HL-60 (cell line): ENCODE results near the gene ABHD5.
"Not testable (repeated sequence)": the region's sequence is repeated elsewhere in the genome, so short reads cannot be mapped to it uniquely, and the experiment has no call there.

ENCODE experiments used
- DNase-seq, 2 experiments: peaks; one replicate each; pipeline ENCODE4 v3.0.0-alpha.2; 2010 to 2020; ENCODE audit warnings: low read depth in 1 of 2, low spot score in 1 of 2
- H3K27ac ChIP-seq: fragments of 250-450 bp; sonication (Bioruptor Pico); replicated peaks from 2 replicates; pipeline ENCODE4 v1.5.1; 2020; ENCODE audit warnings: mild to moderate bottlenecking, moderate library complexity
- H3K27me3 ChIP-seq: fragments of 250-450 bp; sonication (Bioruptor Pico); 2 replicates; pipeline ENCODE4 v1.5.1; 2021; ENCODE audit warnings: mild to moderate bottlenecking, moderate library complexity; ENCODE audit not compliant: insufficient read depth, poor library complexity, severe bottlenecking
- H3K4me3 ChIP-seq: replicated peaks from 2 replicates; pipeline ENCODE4 v1.5.1; 2011; ENCODE audit warnings: mild to moderate bottlenecking, control low read depth, low read length; ENCODE audit not compliant: insufficient read depth
- GABPA ChIP-seq: IDR thresholded peaks from 2 replicates; pipeline ENCODE4 v1.6.1; 2012; ENCODE audit warnings: low read depth
- POLR2AphosphoS5 ChIP-seq: IDR thresholded peaks from 2 replicates; pipeline ENCODE4 v1.6.1; 2012; ENCODE audit warnings: low read depth
- SPI1 ChIP-seq: IDR thresholded peaks from 2 replicates; pipeline ENCODE4 v1.6.1; 2012; ENCODE audit warnings: low read depth, mild to moderate bottlenecking, borderline replicate concordance
- TF ChIP-seq, protein P1 (sequence below): IDR thresholded peaks from one replicate; pipeline ENCODE4 v1.5.1; 2011; ENCODE audit warnings: low read length, control low read depth, inconsistent platforms; ENCODE audit not compliant: insufficient read depth
- TF ChIP-seq, protein P2 (sequence below): IDR thresholded peaks from 2 replicates; pipeline ENCODE4 v1.6.1; 2012; ENCODE audit warnings: low read depth; ENCODE audit not compliant: insufficient replicate concordance

The ABHD5 gene

DNA sequence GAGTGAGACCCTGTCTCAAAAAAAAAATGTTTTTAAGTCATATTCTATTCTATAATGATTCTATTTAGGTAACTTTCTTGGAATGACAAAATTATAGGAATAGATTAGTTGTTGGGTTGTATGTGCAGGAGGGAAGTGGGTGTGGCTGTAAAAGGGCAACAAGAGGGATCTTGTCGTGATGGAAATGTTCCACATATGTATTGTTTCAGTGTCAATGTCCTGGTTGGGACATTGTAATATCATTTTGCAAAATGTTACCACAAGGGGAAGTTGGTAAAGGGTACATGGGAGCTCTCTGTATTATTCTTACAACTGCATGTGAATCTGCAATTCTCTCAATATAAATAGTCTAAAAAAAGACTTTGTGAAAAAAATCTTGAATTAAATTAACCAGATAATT, 14.3 kb upstream of the ABHD5 start:
- Histone ChIP-seq H3K4me3 (no peak overlapping the region), H3K27me3 (no peaks in the 10 kb centered on the region), H3K27ac (peak overlapping the region; percentile 32)
- DNase-seq: peak in 1 of 2 experiments; percentile 56
- TF ChIP-seq, protein P1, sequence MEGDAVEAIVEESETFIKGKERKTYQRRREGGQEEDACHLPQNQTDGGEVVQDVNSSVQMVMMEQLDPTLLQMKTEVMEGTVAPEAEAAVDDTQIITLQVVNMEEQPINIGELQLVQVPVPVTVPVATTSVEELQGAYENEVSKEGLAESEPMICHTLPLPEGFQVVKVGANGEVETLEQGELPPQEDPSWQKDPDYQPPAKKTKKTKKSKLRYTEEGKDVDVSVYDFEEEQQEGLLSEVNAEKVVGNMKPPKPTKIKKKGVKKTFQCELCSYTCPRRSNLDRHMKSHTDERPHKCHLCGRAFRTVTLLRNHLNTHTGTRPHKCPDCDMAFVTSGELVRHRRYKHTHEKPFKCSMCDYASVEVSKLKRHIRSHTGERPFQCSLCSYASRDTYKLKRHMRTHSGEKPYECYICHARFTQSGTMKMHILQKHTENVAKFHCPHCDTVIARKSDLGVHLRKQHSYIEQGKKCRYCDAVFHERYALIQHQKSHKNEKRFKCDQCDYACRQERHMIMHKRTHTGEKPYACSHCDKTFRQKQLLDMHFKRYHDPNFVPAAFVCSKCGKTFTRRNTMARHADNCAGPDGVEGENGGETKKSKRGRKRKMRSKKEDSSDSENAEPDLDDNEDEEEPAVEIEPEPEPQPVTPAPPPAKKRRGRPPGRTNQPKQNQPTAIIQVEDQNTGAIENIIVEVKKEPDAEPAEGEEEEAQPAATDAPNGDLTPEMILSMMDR: no peak
- TF ChIP-seq GABPA (no peak), SPI1 (peak; percentile 51; the same call in 1 of the 2 replicates)

DNA sequence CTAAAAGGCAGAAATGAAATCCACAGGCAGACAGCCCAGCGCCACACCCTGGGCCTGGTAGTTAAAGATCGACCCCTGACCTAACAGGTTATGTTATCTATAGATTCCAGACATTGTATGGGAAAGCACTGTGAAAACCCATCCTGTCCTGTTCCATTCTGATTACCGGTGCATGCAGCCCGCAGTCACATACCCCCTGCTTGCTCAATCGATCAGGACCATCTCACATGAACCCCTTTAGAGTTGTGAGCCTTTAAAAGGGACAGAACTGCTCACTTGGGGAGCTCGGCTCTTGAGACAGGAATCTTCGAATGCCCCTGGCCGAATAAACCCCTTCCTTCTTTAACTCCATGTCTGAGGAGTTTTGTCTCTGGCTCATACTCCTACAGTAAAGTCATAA, 12.4 kb upstream of the ABHD5 start:
- H3K27ac ChIP-seq, H3K27me3 ChIP-seq, DNase-seq, H3K4me3 ChIP-seq: not testable (repeated sequence)

DNA sequence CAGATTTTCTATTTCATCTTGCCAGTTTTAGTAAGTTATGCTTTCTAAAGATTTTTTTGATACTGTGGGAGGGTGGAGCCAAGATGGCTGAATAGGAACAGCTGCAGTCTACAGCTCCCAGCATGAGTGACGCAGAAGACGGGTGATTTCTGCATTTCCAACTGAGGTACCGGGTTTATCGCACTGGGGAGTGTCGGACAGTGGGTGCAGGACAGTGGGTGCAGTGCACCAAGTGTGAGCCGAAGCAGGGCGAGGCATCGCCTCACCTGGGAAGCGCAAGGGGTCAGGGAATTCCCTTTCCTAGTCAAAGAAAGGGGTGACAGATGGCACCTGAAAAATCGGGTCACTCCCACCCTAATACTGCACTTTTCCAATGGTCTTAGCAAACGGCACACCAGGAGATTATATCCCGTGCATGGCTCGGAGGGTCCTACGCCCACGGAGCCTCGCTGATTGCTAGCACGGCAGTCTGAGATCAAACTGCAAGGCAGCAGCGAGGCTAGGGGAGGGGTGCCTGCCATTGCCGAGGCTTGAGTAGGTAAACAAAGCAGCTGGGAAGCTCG, 11.8 kb upstream of the ABHD5 start:
- not testable (repeated sequence) for DNase-seq, H3K27ac ChIP-seq, H3K27me3 ChIP-seq, H3K4me3 ChIP-seq

DNA sequence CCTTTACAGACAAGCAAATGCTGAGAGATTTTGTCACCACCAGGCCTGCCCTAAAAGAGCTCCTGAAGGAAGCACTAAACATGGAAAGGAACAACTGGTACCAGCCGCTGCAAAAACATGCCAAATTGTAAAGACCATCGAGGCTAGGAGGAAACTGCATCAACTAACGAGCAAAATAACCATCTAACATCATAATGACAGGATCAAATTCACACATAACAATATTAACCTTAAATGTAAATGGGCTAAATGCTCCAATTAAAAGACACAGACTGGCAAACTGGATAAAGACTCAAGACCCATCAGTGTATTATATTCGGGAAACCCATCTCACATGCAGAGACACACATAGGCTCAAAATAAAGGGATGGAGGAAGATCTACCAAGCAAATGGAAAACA, 9.9 kb upstream of the ABHD5 start:
- H3K27ac ChIP-seq, H3K27me3 ChIP-seq, H3K4me3 ChIP-seq, DNase-seq: not testable (repeated sequence)

DNA sequence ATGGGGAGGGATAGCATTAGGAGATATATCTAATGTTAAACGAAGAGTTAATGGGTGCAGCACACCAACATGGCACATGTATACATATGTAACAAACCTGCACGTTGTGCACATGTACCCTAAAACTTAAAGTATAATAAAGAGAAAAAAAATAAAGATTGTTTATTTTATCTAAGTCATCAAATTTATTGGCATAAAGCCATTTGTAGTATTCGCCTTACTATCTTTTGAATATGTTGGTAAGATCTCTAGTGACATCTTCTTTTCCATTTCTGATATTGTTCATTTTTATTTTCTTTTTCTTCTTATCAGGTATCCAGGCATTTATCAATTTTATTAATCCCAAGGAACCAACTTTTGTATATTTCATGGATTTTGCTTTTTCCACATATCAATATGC, 5.8 kb upstream of the ABHD5 start:
- TF ChIP-seq POLR2AphosphoS5 (no peak), GABPA (no peak), SPI1 (no peak)
- TF ChIP-seq, protein P1: no peak
- TF ChIP-seq, protein P2, sequence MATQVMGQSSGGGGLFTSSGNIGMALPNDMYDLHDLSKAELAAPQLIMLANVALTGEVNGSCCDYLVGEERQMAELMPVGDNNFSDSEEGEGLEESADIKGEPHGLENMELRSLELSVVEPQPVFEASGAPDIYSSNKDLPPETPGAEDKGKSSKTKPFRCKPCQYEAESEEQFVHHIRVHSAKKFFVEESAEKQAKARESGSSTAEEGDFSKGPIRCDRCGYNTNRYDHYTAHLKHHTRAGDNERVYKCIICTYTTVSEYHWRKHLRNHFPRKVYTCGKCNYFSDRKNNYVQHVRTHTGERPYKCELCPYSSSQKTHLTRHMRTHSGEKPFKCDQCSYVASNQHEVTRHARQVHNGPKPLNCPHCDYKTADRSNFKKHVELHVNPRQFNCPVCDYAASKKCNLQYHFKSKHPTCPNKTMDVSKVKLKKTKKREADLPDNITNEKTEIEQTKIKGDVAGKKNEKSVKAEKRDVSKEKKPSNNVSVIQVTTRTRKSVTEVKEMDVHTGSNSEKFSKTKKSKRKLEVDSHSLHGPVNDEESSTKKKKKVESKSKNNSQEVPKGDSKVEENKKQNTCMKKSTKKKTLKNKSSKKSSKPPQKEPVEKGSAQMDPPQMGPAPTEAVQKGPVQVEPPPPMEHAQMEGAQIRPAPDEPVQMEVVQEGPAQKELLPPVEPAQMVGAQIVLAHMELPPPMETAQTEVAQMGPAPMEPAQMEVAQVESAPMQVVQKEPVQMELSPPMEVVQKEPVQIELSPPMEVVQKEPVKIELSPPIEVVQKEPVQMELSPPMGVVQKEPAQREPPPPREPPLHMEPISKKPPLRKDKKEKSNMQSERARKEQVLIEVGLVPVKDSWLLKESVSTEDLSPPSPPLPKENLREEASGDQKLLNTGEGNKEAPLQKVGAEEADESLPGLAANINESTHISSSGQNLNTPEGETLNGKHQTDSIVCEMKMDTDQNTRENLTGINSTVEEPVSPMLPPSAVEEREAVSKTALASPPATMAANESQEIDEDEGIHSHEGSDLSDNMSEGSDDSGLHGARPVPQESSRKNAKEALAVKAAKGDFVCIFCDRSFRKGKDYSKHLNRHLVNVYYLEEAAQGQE: no peak
- no peak overlapping the region for H3K4me3 ChIP-seq
- no peak for DNase-seq
- no peak overlapping the region for H3K27ac ChIP-seq
- no peaks in the 10 kb centered on the region for H3K27me3 ChIP-seq

DNA sequence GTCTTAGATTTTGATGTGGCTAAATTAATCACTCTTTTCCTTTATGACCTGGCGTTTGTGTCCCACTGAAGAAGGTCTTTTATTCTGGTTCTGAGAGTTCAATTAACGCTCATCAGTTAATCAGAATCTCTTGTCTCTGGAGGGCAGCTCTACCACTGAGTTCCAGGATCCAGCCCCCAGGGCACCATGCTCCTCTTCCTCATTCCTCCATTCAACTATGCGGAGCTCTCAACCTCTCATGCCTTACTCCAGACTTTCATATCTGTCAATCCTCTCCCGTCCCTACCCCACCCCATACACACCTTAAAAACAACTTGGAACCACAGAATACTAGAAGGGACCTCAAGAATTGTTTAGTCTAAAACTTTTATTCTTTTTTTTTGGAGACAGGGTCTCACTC, 4.8 kb upstream of the ABHD5 start:
- Histone ChIP-seq H3K27me3 (no peaks in the 10 kb centered on the region), H3K27ac (no peak overlapping the region), H3K4me3 (no peak overlapping the region)
- no peak for DNase-seq
- TF ChIP-seq, protein P1: no peak
- TF ChIP-seq POLR2AphosphoS5 (no peak), GABPA (no peak), SPI1 (no peak)
- TF ChIP-seq, protein P2: no peak
